ENCODE measurements around the gene CRYAB.

- no peak for TF ChIP-seq BHLHE40 (IDR thresholded peaks at IDR 0.05; ENCODE audit: borderline replicate concordance)
- no peak for TF ChIP-seq FOXM1 (IDR thresholded peaks at IDR 0.05; ENCODE audit: borderline replicate concordance)
- TF ChIP-seq FOXA1 (IDR thresholded peaks at IDR 0.05) = no peak
- TF ChIP-seq ARNT (IDR thresholded peaks at IDR 0.05) = no peak
- TF ChIP-seq TARDBP (IDR thresholded peaks at IDR 0.05) = no peak
- no peak for TF ChIP-seq LEF1 (IDR thresholded peaks at IDR 0.05; ENCODE audit: borderline replicate concordance)
- TF ChIP-seq HDGF (IDR thresholded peaks at IDR 0.05; ENCODE audit: borderline replicate concordance) = no peak
- TF ChIP-seq PKNOX1 (IDR thresholded peaks at IDR 0.05) = no peak
- no peak for TF ChIP-seq FOXK2 (IDR thresholded peaks at IDR 0.05)
- no peak for TF ChIP-seq SP1 (IDR thresholded peaks at IDR 0.05)
- TF ChIP-seq NFRKB (IDR thresholded peaks at IDR 0.05) = no peak
Observed at GRCh38 chr11:111944651-111945051, 33.1 kb upstream of the CRYAB start.

Data from HEK293T (cell line).